Mesothelial cell of epicardium (in vitro differentiated cells): ENCODE data around the gene AHCYL2. TPM values are rescaled to one million over a fixed set of nuclear protein-coding genes. Genes with fewer than 3 reads are reported as not detected.
"Not testable (repeated sequence)": the region's sequence is repeated elsewhere in the genome, so short reads cannot be mapped to it uniquely, and the experiment has no call there.

Experiments used
- DNase-seq, 2 experiments: peaks; one replicate each; pipeline ENCODE4 v3.0.0; 2021; ENCODE audit warnings: low spot score in 2 of 2; ENCODE audit not compliant: unreplicated experiment in 2 of 2
- H3K27ac Mint-ChIP-seq: 2 replicates; pipeline ENCODE4 v1.8.0; 2021; ENCODE audit warnings: mixed read lengths
- H3K27me3 Mint-ChIP-seq: 2 replicates; pipeline ENCODE4 v1.8.0; 2021; ENCODE audit warnings: low read depth, mixed read lengths
- H3K36me3 Mint-ChIP-seq: 2 replicates; pipeline ENCODE4 v1.8.0; 2021; ENCODE audit warnings: mixed read lengths
- H3K4me1 Mint-ChIP-seq: 2 replicates; pipeline ENCODE4 v1.8.0; 2021; ENCODE audit warnings: mixed read lengths
- H3K4me3 Mint-ChIP-seq: 2 replicates; pipeline ENCODE4 v1.8.0; 2021; ENCODE audit warnings: mild to moderate bottlenecking, moderate library complexity, mixed read lengths
- H3K9me3 Mint-ChIP-seq: 2 replicates; pipeline ENCODE4 v1.8.0; 2021; ENCODE audit warnings: mixed read lengths
- CTCF ChIP-seq: fragments of 200-600 bp; sonication (generic); IDR thresholded peaks from one replicate; pipeline ENCODE4 v1.5.0; 2021; ENCODE audit warnings: antibody characterized with exemption; ENCODE audit not compliant: unreplicated experiment
- total RNA-seq: library from RNA; stranded (reverse); gene quantifications from 3 replicates; pipeline ENCODE4 v1.2.1, GENCODE V29; 2021

AHCYL2 gene
- total RNA-seq, 1 donor from 2014 or later: 22.8 TPM

DNA sequence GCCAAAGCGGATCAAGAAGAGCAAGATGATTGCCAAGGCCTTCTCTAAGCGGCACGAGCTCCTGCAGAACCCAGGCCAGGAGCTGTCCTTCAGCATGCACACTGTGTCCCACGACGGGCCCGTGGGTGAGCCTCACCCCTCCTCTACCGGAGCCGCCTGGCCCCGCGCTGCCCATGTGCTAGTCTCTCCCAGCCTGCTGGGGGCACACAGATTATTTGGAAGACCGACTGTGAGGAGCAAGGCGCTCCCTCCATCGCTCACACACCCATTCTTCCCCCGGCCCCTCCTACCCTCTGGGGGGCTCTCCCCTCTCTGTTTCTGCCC is 13.9 kb upstream of the AHCYL2 start:
- H3K27ac Mint-ChIP-seq: no peak overlapping the region
- no peak for DNase-seq
- no peak overlapping the region for H3K4me3 Mint-ChIP-seq
- TF ChIP-seq CTCF: no peak
- no peaks in the 10 kb centered on the region for H3K9me3 Mint-ChIP-seq
- H3K4me1 Mint-ChIP-seq: peaks cover 6% of the 10 kb centered on the region
- no peaks in the 10 kb centered on the region for H3K27me3 Mint-ChIP-seq
- H3K36me3 Mint-ChIP-seq: peaks cover 42% of the 10 kb centered on the region

DNA sequence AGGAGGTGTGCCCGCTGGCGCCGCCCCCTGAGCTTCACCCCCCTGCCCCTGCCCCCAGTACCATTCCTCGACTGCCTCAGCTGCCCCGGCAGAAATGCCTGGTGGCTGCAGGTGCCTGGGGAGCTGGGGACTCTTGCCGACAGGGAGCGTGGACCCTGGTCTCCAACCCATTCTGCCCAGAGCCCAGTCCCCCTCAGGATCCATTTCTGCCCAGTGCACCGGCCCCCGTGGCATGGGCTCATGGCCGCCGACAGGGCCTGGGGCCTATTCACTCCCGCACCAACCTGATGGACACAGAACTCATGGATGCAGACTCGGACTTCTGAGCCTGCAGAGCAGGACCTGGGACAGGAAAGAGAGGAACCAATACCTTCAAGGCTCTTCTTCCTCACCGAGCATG is 12.7 kb upstream of the AHCYL2 start:
- Mint-ChIP-seq H3K27ac (no peak overlapping the region), H3K36me3 (peaks cover 40% of the 10 kb centered on the region), H3K4me3 (no peak overlapping the region), H3K27me3 (no peaks in the 10 kb centered on the region), H3K4me1 (peaks cover 6% of the 10 kb centered on the region), H3K9me3 (no peaks in the 10 kb centered on the region)
- no peak for TF ChIP-seq CTCF
- no peak for DNase-seq

- H3K9me3 Mint-ChIP-seq: no peaks in the 10 kb centered on the region
- H3K36me3 Mint-ChIP-seq: peaks cover 38% of the 10 kb centered on the region
- no peak overlapping the region for H3K4me3 Mint-ChIP-seq
- H3K4me1 Mint-ChIP-seq: peaks cover 6% of the 10 kb centered on the region
- DNase-seq: no peak
- no peaks in the 10 kb centered on the region for H3K27me3 Mint-ChIP-seq
- no peak for TF ChIP-seq CTCF
- H3K27ac Mint-ChIP-seq: no peak overlapping the region
Measured at GRCh38 chr7:129212596-129212995, 12.2 kb upstream of the AHCYL2 start.

- TF ChIP-seq CTCF: no peak
- no peak for DNase-seq
- H3K9me3 Mint-ChIP-seq: no peaks in the 10 kb centered on the region
- H3K4me3 Mint-ChIP-seq: no peak overlapping the region
- no peaks in the 10 kb centered on the region for H3K27me3 Mint-ChIP-seq
- H3K27ac Mint-ChIP-seq: peak overlapping the region; percentile 83
- H3K36me3 Mint-ChIP-seq: peaks cover 36% of the 10 kb centered on the region
- peaks cover 6% of the 10 kb centered on the region for H3K4me1 Mint-ChIP-seq
Measured at GRCh38 chr7:129213828-129214227, 11.0 kb upstream of the AHCYL2 start.

GRCh38 chr7:129215691-129216090 is 9.1 kb upstream of the AHCYL2 start:
- H3K27ac Mint-ChIP-seq, H3K4me1 Mint-ChIP-seq, H3K9me3 Mint-ChIP-seq, H3K4me3 Mint-ChIP-seq, H3K27me3 Mint-ChIP-seq, DNase-seq: not testable (repeated sequence)
- H3K36me3 Mint-ChIP-seq: peaks cover 24% of the 10 kb centered on the region

- not testable (repeated sequence) for H3K27ac Mint-ChIP-seq, H3K27me3 Mint-ChIP-seq, H3K4me3 Mint-ChIP-seq, H3K4me1 Mint-ChIP-seq, DNase-seq, H3K9me3 Mint-ChIP-seq
- H3K36me3 Mint-ChIP-seq: peaks cover 23% of the 10 kb centered on the region
Measured at GRCh38 chr7:129216101-129216715, 8.6 kb upstream of the AHCYL2 start.

DNA sequence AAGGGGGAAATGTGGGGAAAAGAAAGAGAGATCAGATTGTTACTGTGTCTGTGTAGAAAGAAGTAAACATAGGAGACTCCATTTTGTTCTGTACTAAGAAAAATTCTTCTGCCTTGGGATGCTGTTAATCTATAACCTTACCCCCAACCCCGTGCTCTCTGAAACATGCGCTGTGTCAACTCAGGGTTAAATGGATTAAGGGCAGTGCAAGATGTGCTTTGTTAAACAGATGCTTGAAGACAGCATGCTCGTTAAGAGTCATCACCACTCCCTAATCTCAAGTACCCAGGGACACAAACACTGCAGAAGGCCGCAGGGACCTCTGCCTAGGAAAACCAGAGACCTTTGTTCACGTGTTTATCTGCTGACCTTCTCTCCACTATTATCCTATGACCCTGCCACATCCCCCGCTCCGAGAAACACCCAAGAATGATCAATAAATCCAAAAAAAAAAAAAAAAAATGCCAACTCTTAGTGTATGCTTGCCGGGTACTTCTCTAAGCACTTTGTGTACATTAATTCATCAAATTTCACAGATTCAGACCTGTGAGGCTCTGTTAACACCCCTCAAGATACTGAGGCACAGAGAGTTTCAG is 7.9 kb upstream of the AHCYL2 start:
- DNase-seq, H3K4me3 Mint-ChIP-seq, H3K27ac Mint-ChIP-seq, H3K9me3 Mint-ChIP-seq, H3K4me1 Mint-ChIP-seq, H3K27me3 Mint-ChIP-seq: not testable (repeated sequence)
- H3K36me3 Mint-ChIP-seq: peaks cover 23% of the 10 kb centered on the region
